Left colon (tissue), 2 donors: ENCODE data around the gene CHST6. TPM values are rescaled to one million over a fixed set of nuclear protein-coding genes. Genes with fewer than 3 reads are reported as not detected.
"Not testable (repeated sequence)": the region's sequence is repeated elsewhere in the genome, so short reads cannot be mapped to it uniquely, and the experiment has no call there.

ENCODE experiments used
- ATAC-seq: fragments of 200-7000 bp; cut with Tn5 transposase; one replicate; pipeline ENCODE4 v1.9.1; 2020; ENCODE audit warnings: mild to moderate bottlenecking, moderate library complexity
- DNase-seq, 2 donors: peaks; one replicate each; pipeline ENCODE4 v3.0.0-alpha.2; 2020
- intact Hi-C, 2 donors: fragments of 100-400 bp; cut with DNase I in 1 of 2; cut with micrococcal nuclease in 1 of 2; formaldehyde crosslinking; loops; one replicate each; pipeline versions ENCODE4 v1.11.2 to v1.14.0; 2022; cut with DNase I, micrococcal nuclease
- total RNA-seq, 2 donors: library from RNA; stranded (reverse); fragmentation: NEBNext Ultra II Directional; extraction: Animal tissue kit (Norgen Biotek cat#: 25700); gene quantifications; one replicate each; pipeline ENCODE4 v1.2.1, GENCODE V29; 2021
- donor health status: DM: no; HTN: no; CAD: no.
- donor health status: DM: yes; HTN: yes; CAD: no.

CHST6 gene
- total RNA-seq, 2 donors from 2014 or later = 2.0 to 4.0 TPM

GRCh38 chr16:75481475-75481874, 13.8 kb downstream of the CHST6 start:
- intact Hi-C loops = no loop called here
- DNase-seq (no peak), ATAC-seq (no peak)

DNA sequence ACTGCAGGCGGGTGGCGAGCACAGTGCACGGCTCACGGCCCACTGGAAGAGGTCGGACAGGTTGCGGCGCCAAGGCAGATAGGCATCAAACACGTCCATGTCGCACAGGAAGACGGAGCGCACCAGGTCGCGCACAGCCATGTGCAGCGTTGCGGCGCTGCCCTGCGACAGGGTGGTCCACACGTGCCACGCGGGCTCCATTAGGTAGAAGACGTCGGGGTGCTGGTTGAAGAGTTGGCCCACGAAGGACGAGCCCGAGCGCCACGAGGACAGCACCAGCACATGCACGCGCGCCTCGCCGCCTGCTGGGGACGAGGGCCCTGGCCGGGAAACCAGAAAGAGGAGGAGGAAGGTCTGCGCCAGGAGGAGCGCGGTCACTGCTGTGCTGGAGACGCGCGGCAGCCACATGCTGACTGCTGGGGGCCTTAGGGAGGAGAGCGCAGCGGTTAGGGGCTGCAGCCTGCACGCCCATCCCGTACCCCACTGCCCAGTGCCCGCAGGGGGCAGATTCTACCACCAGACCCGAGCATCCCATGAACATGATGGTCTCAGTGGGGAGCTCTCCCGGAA, 15.7 kb downstream of the CHST6 start:
- intact Hi-C loops = no loop called here
- ATAC-seq = no peak
- DNase-seq = no peak

DNA sequence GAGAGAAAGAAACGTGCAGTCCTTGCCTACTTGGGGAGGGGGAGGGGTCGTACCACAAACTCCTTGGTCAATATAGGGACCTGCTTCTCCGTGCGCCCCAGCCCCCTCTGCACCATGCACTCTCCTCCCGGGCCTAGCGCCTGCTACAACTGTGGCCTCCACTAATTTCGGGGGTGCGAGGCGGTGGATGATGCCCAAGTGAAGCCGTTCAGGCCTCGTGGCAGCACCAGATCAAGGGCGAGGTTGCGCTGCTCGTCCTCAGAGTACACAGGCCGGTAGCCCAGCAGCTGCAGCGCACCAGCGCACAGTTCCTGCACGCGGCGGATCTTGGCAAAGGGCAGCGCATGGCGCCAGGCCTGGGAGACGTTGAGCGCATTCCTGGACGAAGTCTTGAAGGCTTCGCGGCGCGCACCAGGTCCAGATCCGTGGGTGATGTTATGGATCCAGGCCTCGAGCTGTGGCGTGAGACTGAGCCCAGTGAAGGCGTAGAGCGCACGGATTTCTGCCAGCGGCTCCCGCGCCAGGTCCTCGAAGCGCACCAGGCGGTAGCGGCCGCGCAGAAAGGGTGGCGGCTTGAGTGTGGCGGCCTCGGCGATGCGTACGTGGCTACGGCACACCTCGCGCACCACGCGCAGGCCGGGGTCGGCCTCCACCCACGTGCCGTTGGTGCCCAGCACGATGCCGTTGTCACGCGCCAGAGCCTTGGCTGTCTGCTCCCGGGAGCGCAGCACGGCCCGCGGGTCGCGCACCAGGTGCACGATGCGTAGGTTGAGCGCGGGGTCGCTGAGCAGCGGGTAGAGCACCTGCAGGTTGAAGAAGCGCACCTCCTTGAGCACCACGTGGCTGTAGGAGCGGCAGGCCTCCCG, 16.5 kb downstream of the CHST6 start:
- DNase-seq (no peak), ATAC-seq (no peak)
- intact Hi-C loops = no loop called here

GRCh38 chr16:75477680-75478473, 17.4 kb downstream of the CHST6 start:
- DNase-seq (no peak), ATAC-seq (peak; percentile 60)
- intact Hi-C loops = no loop called here

DNA sequence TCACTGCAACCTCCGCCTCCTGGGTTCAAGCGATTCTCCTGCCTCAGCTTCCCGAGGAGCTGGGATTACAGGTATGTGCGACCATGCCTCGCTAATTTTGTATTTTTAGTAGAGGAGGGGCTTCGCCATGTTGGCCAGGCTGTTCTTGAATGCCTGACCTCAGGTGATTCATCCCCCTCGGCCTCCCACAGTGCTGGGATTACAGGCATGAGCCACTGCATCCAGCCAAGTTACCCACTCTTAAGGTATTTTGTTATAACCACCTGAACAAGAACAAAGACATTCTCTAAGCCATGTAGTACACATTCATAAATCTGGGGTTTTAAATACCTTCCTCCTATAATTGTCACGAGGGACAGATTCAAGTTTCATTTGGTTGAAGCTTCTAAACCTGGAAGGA, 18.4 kb downstream of the CHST6 start:
- DNase-seq = no peak
- intact Hi-C loops = no loop called here
- no peak for ATAC-seq

DNA sequence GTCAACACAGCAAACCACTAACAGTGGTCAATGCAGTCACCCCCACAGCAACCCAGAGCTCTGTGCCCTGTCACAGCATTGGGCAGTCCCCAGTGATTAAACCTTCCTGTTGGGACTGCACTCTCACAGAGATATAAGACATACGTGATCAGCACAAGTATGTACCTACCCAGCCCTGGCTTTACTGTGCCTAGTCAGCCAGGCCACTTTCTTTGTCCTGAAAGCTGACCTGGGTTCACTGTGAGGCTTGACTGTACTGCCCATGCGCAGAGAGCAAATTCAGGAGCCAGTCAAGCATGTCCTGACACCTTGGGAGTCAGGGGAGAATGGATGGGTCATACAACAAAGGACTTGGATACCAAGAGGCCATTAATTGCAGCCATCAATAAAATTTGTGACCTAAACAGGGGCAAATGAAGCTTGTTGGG, 19.8 kb downstream of the CHST6 start:
- ATAC-seq = no peak
- intact Hi-C loops = no loop called here
- no peak for DNase-seq

- ATAC-seq (no peak), DNase-seq (no peak)
- intact Hi-C loops = loop anchor here in 1 of 2 donors (5.0 kb wide), 1 partner anchor 289 kb away; no protein-coding TSS in a partner anchor
Measured at GRCh38 chr16:75472908-75473877, 22.0 kb downstream of the CHST6 start.

GRCh38 chr16:75471723-75472633, 23.3 kb downstream of the CHST6 start:
- ATAC-seq (peak; percentile 98), DNase-seq (peak in 1 of 2 donors; percentile 45)
- intact Hi-C loops = loop anchor here in 1 of 2 donors (5.0 kb wide), 1 partner anchor 290 kb away; no protein-coding TSS in a partner anchor

DNA sequence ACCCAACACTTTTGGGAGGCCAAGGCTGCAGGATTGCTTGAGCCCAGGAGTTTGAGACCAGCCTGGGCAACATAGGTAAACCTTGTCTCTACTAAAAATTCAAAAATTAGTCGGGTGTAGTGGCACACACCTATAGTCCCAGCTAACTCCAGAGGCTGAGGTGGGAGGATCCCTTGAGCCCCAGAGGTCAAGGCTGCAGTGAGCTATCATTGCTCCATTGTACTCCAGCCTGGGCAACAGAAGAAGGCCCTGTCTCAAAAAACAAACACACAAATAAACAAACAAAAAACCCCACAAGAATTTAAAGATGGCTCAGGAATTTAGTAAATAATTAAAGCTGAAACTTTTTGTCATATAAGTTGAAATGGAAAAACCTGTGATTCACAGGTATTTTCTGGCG, 28.5 kb downstream of the CHST6 start:
- no peak for DNase-seq
- intact Hi-C loops = no loop called here

DNA sequence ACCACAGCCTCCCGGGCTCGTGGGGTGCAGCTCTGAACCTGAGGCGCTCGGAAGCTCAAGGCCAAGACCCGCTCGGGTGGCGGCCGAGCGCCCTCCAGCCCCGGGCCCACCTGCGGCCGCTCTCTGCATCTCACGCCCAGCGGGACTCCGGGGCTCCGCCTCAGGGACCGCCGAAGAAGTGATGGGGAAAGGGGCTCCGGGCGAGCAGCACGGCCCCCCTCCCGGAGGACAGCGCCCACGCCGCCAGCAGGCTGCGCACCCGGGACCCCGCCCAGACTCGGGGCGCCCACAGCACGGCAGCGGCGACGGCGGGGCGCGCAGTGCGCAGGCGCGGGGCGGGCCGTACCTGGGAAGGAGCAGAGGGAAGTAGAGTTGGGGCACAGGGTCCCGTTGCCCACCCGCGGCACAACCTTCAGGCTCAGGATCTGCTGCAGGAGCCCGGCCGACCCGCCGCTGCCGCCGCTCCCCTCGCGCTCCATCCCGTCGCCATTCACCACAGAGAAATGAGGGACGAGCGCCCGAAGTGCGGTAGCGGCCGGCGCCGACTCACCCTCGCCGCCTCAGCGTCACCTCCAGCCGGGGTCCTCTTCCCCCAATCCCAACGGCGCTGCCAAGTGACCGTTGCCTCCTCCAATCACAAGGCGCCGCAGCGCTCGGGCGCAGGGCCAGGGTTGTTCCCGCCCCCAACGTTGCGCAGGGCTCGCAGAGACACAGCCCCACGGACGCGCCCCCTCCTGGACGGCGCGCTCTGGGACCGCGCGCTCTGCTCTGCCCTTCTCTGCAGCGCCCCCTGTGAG, 30.9 kb downstream of the CHST6 start, which contains the start of gene TMEM170A:
TSS of gene TMEM170A (minus strand) at position 568 of the 797 bp plus-strand sequence. CDS start at position 479, 89 bp downstream.
- intact Hi-C loops = no loop called here

More for the DNA sequence above, 28.5 kb downstream of the CHST6 start:
- no peak for ATAC-seq

GRCh38 chr16:75463389-75464121, 31.7 kb downstream of the CHST6 start:
- peak; percentile 35 to 39 for DNase-seq

More for the DNA sequence above, 30.9 kb downstream of the CHST6 start, which contains the start of gene TMEM170A:
- DNase-seq (peak; percentile 99 to 100), ATAC-seq (peak; percentile 90)

GRCh38 chr16:75462806-75463205, 32.4 kb downstream of the CHST6 start:
- DNase-seq = no peak
- intact Hi-C loops = no loop called here
- no peak for ATAC-seq

More at GRCh38 chr16:75463389-75464121, 31.7 kb downstream of the CHST6 start:
- ATAC-seq = peak; percentile 24
- intact Hi-C loops = not testable (repeated sequence)

- DNase-seq (peak in 1 of 2 donors; percentile 14), ATAC-seq (no peak)
- intact Hi-C loops = no loop called here
Measured at GRCh38 chr16:75461575-75461974, 33.7 kb downstream of the CHST6 start.

DNA sequence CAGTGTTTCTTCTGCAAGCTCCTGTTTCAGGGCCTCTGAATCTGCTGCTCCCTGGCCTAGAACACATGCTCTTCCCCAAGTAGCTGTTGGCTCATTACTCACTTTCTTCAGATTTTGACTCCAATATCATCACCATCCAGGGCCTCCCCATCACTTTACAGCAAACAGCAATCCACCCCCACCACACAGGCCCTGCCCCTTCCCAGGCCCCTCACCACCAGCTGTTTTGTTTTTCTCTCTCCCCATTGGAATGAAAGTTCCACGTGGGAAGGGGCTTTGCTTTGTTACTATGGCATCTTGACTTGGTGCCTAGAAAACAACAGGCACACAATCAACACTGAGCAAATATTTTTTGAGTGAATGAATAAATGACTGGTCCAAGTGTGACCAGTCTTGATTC, 34.8 kb downstream of the CHST6 start:
- intact Hi-C loops = no loop called here
- ATAC-seq = no peak
- peak in 1 of 2 donors; percentile 8 for DNase-seq

GRCh38 chr16:75459691-75460090, 35.5 kb downstream of the CHST6 start:
- DNase-seq (peak in 1 of 2 donors; percentile 22), ATAC-seq (no peak)
- intact Hi-C loops = no loop called here

- intact Hi-C loops = no loop called here
- DNase-seq (peak in 1 of 2 donors; percentile 18), ATAC-seq (peak; percentile 54)
Measured at GRCh38 chr16:75458439-75458838, 36.8 kb downstream of the CHST6 start.
